ENCODE data around the gene TPPP2.
"Not testable (repeated sequence)": the region's sequence is repeated elsewhere in the genome, so short reads cannot be mapped to it uniquely, and the experiment has no call there.

Gene TPPP2

DNA sequence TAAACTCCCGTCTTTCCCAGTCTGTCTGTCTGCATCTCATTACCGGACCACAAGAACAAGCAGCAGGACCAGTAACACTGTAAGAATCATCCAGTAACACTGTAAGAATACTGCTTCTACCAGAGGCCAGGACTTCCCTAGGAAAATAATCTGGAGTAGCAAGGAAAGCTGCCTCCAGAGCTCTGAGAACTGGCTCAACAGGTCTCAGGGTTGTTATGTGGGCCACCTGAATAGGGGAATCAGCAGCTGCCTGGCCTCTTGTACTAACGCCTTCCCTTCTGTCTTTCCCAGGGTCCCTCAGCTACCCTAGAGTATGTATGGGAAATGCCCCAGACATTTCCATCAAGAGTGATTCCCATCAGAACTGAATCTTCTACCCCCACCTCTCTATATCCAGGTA is 31.9 kb upstream of the TPPP2 start:
- no peak overlapping the region for H3K4me3 ChIP-seq (ENCODE audit: low read depth in 1 of 2, low read length in 1 of 2)
- peaks cover 48% of the 10 kb centered on the region for H3K36me3 ChIP-seq
- no peaks in the 10 kb centered on the region for H3K9me3 ChIP-seq
- H3K4me1 ChIP-seq (ENCODE audit: control insufficient read depth in 1 of 2, insufficient read depth in 1 of 2, low read depth in 1 of 2, low read length in 1 of 2) = no peaks in the 10 kb centered on the region
- H3K27ac ChIP-seq = no peak overlapping the region
- H3K27me3 ChIP-seq = no peaks in the 10 kb centered on the region
- TF ChIP-seq, protein P1, sequence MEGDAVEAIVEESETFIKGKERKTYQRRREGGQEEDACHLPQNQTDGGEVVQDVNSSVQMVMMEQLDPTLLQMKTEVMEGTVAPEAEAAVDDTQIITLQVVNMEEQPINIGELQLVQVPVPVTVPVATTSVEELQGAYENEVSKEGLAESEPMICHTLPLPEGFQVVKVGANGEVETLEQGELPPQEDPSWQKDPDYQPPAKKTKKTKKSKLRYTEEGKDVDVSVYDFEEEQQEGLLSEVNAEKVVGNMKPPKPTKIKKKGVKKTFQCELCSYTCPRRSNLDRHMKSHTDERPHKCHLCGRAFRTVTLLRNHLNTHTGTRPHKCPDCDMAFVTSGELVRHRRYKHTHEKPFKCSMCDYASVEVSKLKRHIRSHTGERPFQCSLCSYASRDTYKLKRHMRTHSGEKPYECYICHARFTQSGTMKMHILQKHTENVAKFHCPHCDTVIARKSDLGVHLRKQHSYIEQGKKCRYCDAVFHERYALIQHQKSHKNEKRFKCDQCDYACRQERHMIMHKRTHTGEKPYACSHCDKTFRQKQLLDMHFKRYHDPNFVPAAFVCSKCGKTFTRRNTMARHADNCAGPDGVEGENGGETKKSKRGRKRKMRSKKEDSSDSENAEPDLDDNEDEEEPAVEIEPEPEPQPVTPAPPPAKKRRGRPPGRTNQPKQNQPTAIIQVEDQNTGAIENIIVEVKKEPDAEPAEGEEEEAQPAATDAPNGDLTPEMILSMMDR (IDR thresholded peaks at IDR 0.05) = no peak

DNA sequence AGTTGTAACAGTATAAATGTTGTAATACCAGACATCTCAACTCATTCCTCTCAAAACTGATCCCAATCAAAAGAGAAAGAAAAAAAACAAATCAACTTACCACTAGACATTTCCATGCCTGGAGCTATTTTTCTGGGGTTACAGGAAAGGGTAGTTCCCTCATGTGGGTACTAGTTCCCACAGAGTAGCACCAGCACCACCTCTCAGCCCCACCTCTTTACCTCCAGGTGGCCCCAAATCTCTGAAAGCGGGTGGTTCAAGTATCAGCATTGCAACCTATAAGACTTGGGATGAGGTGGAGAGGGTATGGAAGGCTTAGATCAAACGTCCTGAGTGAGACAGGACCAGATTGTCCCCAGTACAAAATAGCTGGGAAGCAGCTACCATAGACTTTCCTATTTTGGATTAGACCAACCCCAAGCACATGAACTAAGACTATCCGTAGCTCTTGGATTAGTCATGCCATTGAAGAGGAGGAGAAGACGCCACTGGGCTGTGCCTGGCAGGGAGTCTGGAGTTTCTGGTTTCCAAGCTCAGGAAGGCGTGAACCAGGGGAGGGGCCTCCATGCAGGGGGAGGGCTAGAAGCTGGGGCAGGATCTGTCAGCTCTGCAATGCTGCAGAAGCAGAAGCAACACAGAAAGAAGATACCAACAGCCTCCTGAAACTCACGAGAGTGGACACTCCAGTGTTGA is 31.2 kb upstream of the TPPP2 start, which contains the start of gene SLC39A2:
Gene SLC39A2 (plus strand): TSS at position 620 of the 693 bp plus-strand sequence. CDS start 154 bp downstream, outside the sequence.
- Histone ChIP-seq H3K4me3 (ENCODE audit: low read depth in 1 of 2, low read length in 1 of 2) (no peak within 1 kb of the TSS), H3K4me1 (ENCODE audit: control insufficient read depth in 1 of 2, insufficient read depth in 1 of 2, low read depth in 1 of 2, low read length in 1 of 2) (no peaks in the 10 kb centered on the region), H3K27me3 (no peaks in the 10 kb centered on the region), H3K9me3 (no peaks in the 10 kb centered on the region), H3K27ac (no peak within 1 kb of the TSS), H3K36me3 (peaks cover 41% of the 10 kb centered on the region)
- TF ChIP-seq, protein P1 (IDR thresholded peaks at IDR 0.05) = no peak

DNA sequence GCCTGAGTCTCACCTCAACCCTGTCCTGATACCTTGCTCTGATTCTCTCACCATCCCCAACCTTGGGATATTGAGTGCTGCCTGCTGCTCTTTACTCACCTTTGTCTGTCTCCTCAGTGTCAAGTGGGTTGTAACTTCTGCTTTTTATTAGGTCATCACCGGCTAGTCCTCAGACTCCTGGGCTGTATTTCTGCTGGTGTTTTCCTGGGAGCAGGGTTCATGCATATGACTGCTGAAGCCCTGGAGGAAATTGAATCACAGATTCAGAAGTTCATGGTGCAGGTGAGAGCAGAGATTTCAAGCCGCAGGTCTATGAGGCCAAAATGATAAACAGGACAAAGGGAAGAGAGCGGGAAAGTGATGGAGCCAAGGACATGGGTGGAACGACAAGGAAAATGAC is 30.4 kb upstream of the TPPP2 start:
- no peaks in the 10 kb centered on the region for H3K9me3 ChIP-seq
- peaks cover 34% of the 10 kb centered on the region for H3K36me3 ChIP-seq
- H3K4me1 ChIP-seq (ENCODE audit: control insufficient read depth in 1 of 2, insufficient read depth in 1 of 2, low read depth in 1 of 2, low read length in 1 of 2) = no peaks in the 10 kb centered on the region
- no peak overlapping the region for H3K27ac ChIP-seq
- TF ChIP-seq, protein P1 (IDR thresholded peaks at IDR 0.05) = no peak
- H3K27me3 ChIP-seq = no peaks in the 10 kb centered on the region
- no peak overlapping the region for H3K4me3 ChIP-seq (ENCODE audit: low read depth in 1 of 2, low read length in 1 of 2)

DNA sequence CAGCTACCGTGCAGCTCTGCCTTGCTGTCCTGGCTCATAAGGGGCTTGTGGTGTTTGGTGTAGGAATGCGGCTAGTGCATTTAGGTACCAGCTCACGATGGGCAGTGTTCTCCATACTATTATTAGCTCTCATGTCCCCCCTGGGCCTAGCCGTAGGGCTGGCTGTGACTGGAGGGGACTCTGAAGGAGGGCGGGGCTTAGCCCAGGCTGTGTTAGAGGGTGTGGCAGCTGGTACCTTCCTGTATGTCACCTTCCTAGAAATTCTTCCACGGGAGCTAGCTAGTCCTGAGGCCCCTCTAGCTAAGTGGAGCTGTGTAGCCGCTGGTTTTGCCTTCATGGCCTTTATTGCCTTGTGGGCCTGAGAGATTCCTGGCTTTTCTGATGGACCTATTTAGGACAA is 28.8 kb upstream of the TPPP2 start:
- H3K36me3 ChIP-seq = peaks cover 17% of the 10 kb centered on the region
- H3K27ac ChIP-seq = no peak overlapping the region
- H3K4me1 ChIP-seq (ENCODE audit: control insufficient read depth in 1 of 2, insufficient read depth in 1 of 2, low read depth in 1 of 2, low read length in 1 of 2) = no peaks in the 10 kb centered on the region
- H3K9me3 ChIP-seq = no peaks in the 10 kb centered on the region
- no peaks in the 10 kb centered on the region for H3K27me3 ChIP-seq
- TF ChIP-seq, protein P1 (IDR thresholded peaks at IDR 0.05) = no peak
- no peak overlapping the region for H3K4me3 ChIP-seq (ENCODE audit: low read depth in 1 of 2, low read length in 1 of 2)

DNA sequence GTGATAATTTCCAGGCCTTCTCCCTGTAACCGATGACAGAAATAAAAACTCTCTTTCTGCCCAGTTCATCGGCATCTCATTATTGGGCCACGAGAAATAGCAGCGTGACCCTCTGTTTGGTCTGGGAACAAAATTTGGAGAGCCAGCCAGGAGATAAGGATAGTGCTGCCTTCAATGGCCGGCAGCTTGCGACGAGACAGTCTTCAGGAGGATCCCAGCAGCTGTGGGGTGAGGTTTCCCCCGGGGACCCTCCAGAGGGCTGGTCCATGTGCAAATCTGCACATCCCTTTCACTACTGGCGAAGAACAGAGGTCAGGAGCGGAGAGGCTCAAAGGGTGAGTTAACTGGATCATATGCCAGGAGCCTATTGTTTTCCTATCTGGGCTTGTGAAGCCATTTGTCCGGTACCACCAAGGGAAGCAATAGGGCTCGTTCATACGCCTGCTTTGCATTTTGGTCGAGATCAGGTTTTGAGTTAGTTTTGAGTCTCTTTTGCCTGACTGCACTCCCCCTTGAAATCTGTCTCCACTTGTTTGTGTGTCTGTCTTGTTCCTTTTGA is 26.1 kb upstream of the TPPP2 start:
- Histone ChIP-seq H3K4me1 (ENCODE audit: control insufficient read depth in 1 of 2, insufficient read depth in 1 of 2, low read depth in 1 of 2, low read length in 1 of 2) (no peaks in the 10 kb centered on the region), H3K36me3 (no peaks in the 10 kb centered on the region), H3K27me3 (no peaks in the 10 kb centered on the region), H3K9me3 (no peaks in the 10 kb centered on the region), H3K27ac (no peak overlapping the region), H3K4me3 (ENCODE audit: low read depth in 1 of 2, low read length in 1 of 2) (no peak overlapping the region)
- TF ChIP-seq, protein P1 (IDR thresholded peaks at IDR 0.05) = no peak

DNA sequence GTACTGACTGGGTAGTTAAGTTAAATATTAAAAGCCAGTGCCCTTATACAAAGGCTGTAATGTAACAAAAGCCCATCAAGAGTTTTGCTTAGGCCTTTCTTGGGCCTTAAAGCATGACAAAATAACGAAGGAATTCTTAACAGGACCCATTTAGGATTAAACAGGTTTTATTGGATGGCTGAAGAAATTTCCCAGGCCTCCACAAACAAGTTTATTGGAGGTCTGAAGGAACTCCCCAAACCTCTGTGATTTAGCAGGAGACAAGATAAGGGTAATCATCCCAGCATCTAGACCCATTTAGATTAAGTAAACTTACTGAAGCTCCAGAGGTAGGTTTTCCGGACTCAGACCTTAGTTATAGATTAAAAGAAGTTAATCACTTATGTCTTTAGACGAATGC is 20.3 kb upstream of the TPPP2 start:
- not testable (repeated sequence) for H3K27ac ChIP-seq; H3K4me1 ChIP-seq (ENCODE audit: control insufficient read depth in 1 of 2, insufficient read depth in 1 of 2, low read depth in 1 of 2, low read length in 1 of 2); H3K4me3 ChIP-seq (ENCODE audit: low read depth in 1 of 2, low read length in 1 of 2); H3K36me3 ChIP-seq; H3K9me3 ChIP-seq
- peaks cover 27% of the 10 kb centered on the region for H3K27me3 ChIP-seq

All from neutrophil (primary cell).